IMR-90 (cell line): Measurements from ENCODE around the gene PDE4B. TPM values are rescaled to one million over a fixed set of nuclear protein-coding genes. Genes with fewer than 3 reads are reported as not detected.

ENCODE experiments used
- ATAC-seq: fragments of 200-7000 bp; cut with Tn5 transposase; 2 replicates; pipeline ENCODE4 v1.9.1; 2020; ENCODE audit warnings: low read depth, mild to moderate bottlenecking, moderate library complexity
- BruUV-seq: library from RNA; stranded (reverse); fragments of 400-500 nt; replicated peaks from 2 replicates; lab custom pipeline; 2021; lab: Mats Ljungman, UMichigan
- CTCF ChIA-PET: fragments of 300-600 bp; formaldehyde crosslinking; extraction: SDS; loops from one replicate; lab custom pipeline; 2021; ENCODE audit warnings: antibody characterized with exemption; lab: Yijun Ruan, JAX
- POLR2A ChIA-PET: fragments of 300-600 bp; sonication (Branson Sonifier 250); formaldehyde crosslinking; loops from one replicate; lab custom pipeline; 2022; ENCODE audit warnings: antibody characterized with exemption; ENCODE audit not compliant: unreplicated experiment; lab: Charles Lee
- DNase-seq: peaks from one replicate; pipeline ENCODE4 v3.0.0; 2013
- H2AFZ ChIP-seq: replicated peaks from 2 replicates; pipeline ENCODE3; 2013; ENCODE audit warnings: low read length, mild to moderate bottlenecking; ENCODE audit not compliant: poor library complexity
- H2AK5ac ChIP-seq: 2 replicates; pipeline ENCODE4 v1.6.1; 2013; ENCODE audit warnings: low read depth, low read length, inconsistent platforms
- H2AK9ac ChIP-seq: replicated peaks from 2 replicates; pipeline ENCODE3; 2013; ENCODE audit warnings: mild to moderate bottlenecking, low read depth, low read length, moderate library complexity; ENCODE audit not compliant: poor library complexity
- H2BK120ac ChIP-seq: 2 replicates; pipeline ENCODE4 v1.6.1; 2013; ENCODE audit warnings: low read depth, low read length, inconsistent platforms
- H2BK15ac ChIP-seq: 3 replicates; pipeline ENCODE4 v1.6.1; 2013; ENCODE audit warnings: low read depth, low read length, inconsistent platforms
- H2BK20ac ChIP-seq: 2 replicates; pipeline ENCODE4 v1.6.1; 2013; ENCODE audit warnings: low read depth, mild to moderate bottlenecking, inconsistent platforms, low read length, moderate library complexity
- H2BK5ac ChIP-seq: 2 replicates; pipeline ENCODE4 v1.6.1; 2013; ENCODE audit warnings: mild to moderate bottlenecking, low read depth, low read length, inconsistent platforms; ENCODE audit not compliant: poor library complexity, severe bottlenecking
- H3K14ac ChIP-seq: replicated peaks from 2 replicates; pipeline ENCODE4 v1.6.1; 2013; ENCODE audit warnings: low read depth, low read length, inconsistent platforms
- H3K18ac ChIP-seq: 2 replicates; pipeline ENCODE4 v1.6.1; 2013; ENCODE audit warnings: low read depth, low read length, control low read depth
- H3K23ac ChIP-seq: 2 replicates; pipeline ENCODE4 v1.6.1; 2013; ENCODE audit warnings: low read depth, low read length, inconsistent platforms
- H3K27ac ChIP-seq: 2 replicates; pipeline ENCODE4 v1.5.1; 2013; ENCODE audit warnings: mild to moderate bottlenecking, control low read depth, low read length; ENCODE audit not compliant: insufficient read depth
- H3K27me3 ChIP-seq: 2 replicates; pipeline ENCODE4 v1.6.1; 2013; ENCODE audit warnings: low read length; ENCODE audit not compliant: control insufficient read depth, insufficient read depth
- H3K36me3 ChIP-seq: 2 replicates; pipeline ENCODE4 v1.6.1; 2013; ENCODE audit warnings: low read length, mixed read lengths; ENCODE audit not compliant: control insufficient read depth, insufficient read depth
- H3K4ac ChIP-seq: 2 replicates; pipeline ENCODE4 v1.6.1; 2013; ENCODE audit warnings: low read depth, low read length, inconsistent platforms
- H3K4me1 ChIP-seq: 2 replicates; pipeline ENCODE4 v1.6.1; 2013; ENCODE audit warnings: low read length, mixed read lengths; ENCODE audit not compliant: control insufficient read depth, insufficient read depth
- H3K4me2 ChIP-seq: 2 replicates; pipeline ENCODE4 v1.6.1; 2013; ENCODE audit warnings: low read depth, mild to moderate bottlenecking, control low read depth, low read length, moderate library complexity
- H3K4me3 ChIP-seq: 2 replicates; pipeline ENCODE4 v1.5.1; 2013; ENCODE audit warnings: low read depth, mild to moderate bottlenecking, control low read depth, low read length, moderate library complexity; ENCODE audit not compliant: insufficient read depth
- H3K56ac ChIP-seq: 2 replicates; pipeline ENCODE4 v1.6.1; 2013; ENCODE audit warnings: low read length, inconsistent platforms; ENCODE audit not compliant: insufficient read depth; ENCODE audit errors: extremely low read depth
- H3K79me1 ChIP-seq, 2 experiments: 2 replicates each; pipeline ENCODE4 v1.6.1; 2013; ENCODE audit warnings: low read length in 2 of 2, inconsistent platforms in 1 of 2, low read depth in 1 of 2
- H3K9ac ChIP-seq: 2 replicates; pipeline ENCODE4 v1.6.1; 2013; ENCODE audit warnings: low read depth, low read length, control low read depth
- H3K9me1 ChIP-seq: 2 replicates; pipeline ENCODE4 v1.6.1; 2013; ENCODE audit warnings: low read length, inconsistent platforms; ENCODE audit not compliant: insufficient read depth
- H3K9me3 ChIP-seq: 2 replicates; pipeline ENCODE4 v1.6.1; 2013; ENCODE audit warnings: low read length; ENCODE audit not compliant: control insufficient read depth, insufficient read depth
- H4K20me1 ChIP-seq: 2 replicates; pipeline ENCODE4 v1.6.1; 2013; ENCODE audit warnings: low read length, inconsistent platforms; ENCODE audit not compliant: insufficient read depth
- H4K5ac ChIP-seq: 2 replicates; pipeline ENCODE4 v1.6.1; 2013; ENCODE audit warnings: mild to moderate bottlenecking, low read depth, low read length, control low read depth
- H4K8ac ChIP-seq, 2 experiments: 2 replicates each; pipeline ENCODE4 v1.6.1; 2013; ENCODE audit warnings: low read depth in 2 of 2, low read length in 2 of 2, control low read depth in 1 of 2, inconsistent platforms in 1 of 2
- H4K91ac ChIP-seq: 2 replicates; pipeline ENCODE4 v1.6.1; 2013; ENCODE audit warnings: low read depth, low read length, inconsistent platforms; ENCODE audit not compliant: insufficient read depth
- CEBPB ChIP-seq: IDR thresholded peaks from 2 replicates; pipeline ENCODE4 v1.6.1; 2012; ENCODE audit warnings: low read depth, low read length, improper control_type of control experiment
- CHD1 ChIP-seq: IDR thresholded peaks from 2 replicates; pipeline ENCODE4 v1.6.1; 2012; ENCODE audit warnings: low read depth, low read length, improper control_type of control experiment
- CTCF ChIP-seq: conservative IDR thresholded peaks from 2 replicates; pipeline ENCODE4 v1.5.1; 2012; ENCODE audit warnings: mild to moderate bottlenecking, low read depth, low read length, improper control_type of control experiment
- ELK1 ChIP-seq: fragments of 150-350 bp; IDR thresholded peaks from 2 replicates; pipeline ENCODE4 v1.6.1; 2016; ENCODE audit warnings: low read depth, mild to moderate bottlenecking, low read length, moderate library complexity, borderline replicate concordance
- MAFK ChIP-seq: IDR thresholded peaks from 2 replicates; pipeline ENCODE4 v1.6.1; 2012; ENCODE audit warnings: low read depth, low read length, improper control_type of control experiment
- MXI1 ChIP-seq: IDR thresholded peaks from 2 replicates; pipeline ENCODE4 v1.6.1; 2012; ENCODE audit warnings: low read depth, mild to moderate bottlenecking, low read length, moderate library complexity, borderline replicate concordance
- NFE2L2 ChIP-seq: fragments of 150-350 bp; IDR thresholded peaks from 2 replicates; pipeline ENCODE4 v1.6.1; 2016; ENCODE audit warnings: low read depth, mild to moderate bottlenecking, low read length
- POLR2A ChIP-seq: IDR thresholded peaks from 2 replicates; pipeline ENCODE4 v1.6.1; 2012; ENCODE audit warnings: mild to moderate bottlenecking, low read depth, low read length
- RCOR1 ChIP-seq: IDR thresholded peaks from 2 replicates; pipeline ENCODE4 v1.6.1; 2012; ENCODE audit warnings: mild to moderate bottlenecking, low read length, improper control_type of control experiment; ENCODE audit not compliant: insufficient replicate concordance
- RFX5 ChIP-seq: IDR thresholded peaks from 2 replicates; pipeline ENCODE4 v1.8.0; 2012; ENCODE audit warnings: low read depth, mild to moderate bottlenecking, low read length, moderate library complexity
- SMC3 ChIP-seq: fragments of 150-350 bp; IDR thresholded peaks from 2 replicates; pipeline ENCODE4 v1.6.1; 2016; ENCODE audit warnings: low read depth, mild to moderate bottlenecking, antibody characterized with exemption, low read length, moderate library complexity
- WGBS, 2 experiments: methylation state at CpG; one replicate each; pipeline versions ENCODE4 v1.1.5 to v1.1.7; 2013; ENCODE audit warnings: missing lambda C conversion rate in 2 of 2; ENCODE audit not compliant: insufficient read length in 1 of 2; ENCODE audit errors: extremely low coverage in 2 of 2; 5-methylcytosine and 5-hydroxymethylcytosine counted together
- dilution Hi-C: fragments of 300-500 bp; cut with HindIII; formaldehyde crosslinking; loops from one replicate; pipeline ENCODE4 v1.14.3; 2018; ENCODE audit warnings: low sequenced_read_pairs; ENCODE audit not compliant: unreplicated experiment
- in situ Hi-C: fragments of 300-500 bp; cut with MboI; formaldehyde crosslinking; loops from 3 replicates; pipeline ENCODE4 v1.14.3; 2019; ENCODE audit warnings: low sequenced_read_pairs, inconsistent platforms, mixed read lengths
- intact Hi-C: fragments of 100-400 bp; cut with micrococcal nuclease; formaldehyde crosslinking; loops from 2 replicates; pipeline ENCODE4 v1.10.0; 2022
- polyA plus RNA-seq, 3 experiments: library from polyadenylated mRNA; depleted of rRNA; stranded (reverse); fragments of >200 nt; gene quantifications; 2 replicates each; pipeline ENCODE4 v1.2.3, GENCODE V29; 2012; ENCODE audit warnings: low replicate concordance in 1 of 3
- total RNA-seq: library from RNA; depleted of rRNA; stranded (reverse); fragments of >200 nt; gene quantifications from 2 replicates; pipeline ENCODE4 v1.2.3, GENCODE V29; 2012
- TF ChIP-seq, protein P1 (sequence below): fragments of 150-350 bp; IDR thresholded peaks from 2 replicates; pipeline ENCODE4 v1.6.1; 2017; ENCODE audit warnings: mild to moderate bottlenecking, antibody characterized with exemption, low read length, low read depth

Gene PDE4B
- total and polyA plus RNA-seq, 2 of the 4 experiments (the other 2 are of a cell fraction), result 5.8 to 21.3 TPM

DNA sequence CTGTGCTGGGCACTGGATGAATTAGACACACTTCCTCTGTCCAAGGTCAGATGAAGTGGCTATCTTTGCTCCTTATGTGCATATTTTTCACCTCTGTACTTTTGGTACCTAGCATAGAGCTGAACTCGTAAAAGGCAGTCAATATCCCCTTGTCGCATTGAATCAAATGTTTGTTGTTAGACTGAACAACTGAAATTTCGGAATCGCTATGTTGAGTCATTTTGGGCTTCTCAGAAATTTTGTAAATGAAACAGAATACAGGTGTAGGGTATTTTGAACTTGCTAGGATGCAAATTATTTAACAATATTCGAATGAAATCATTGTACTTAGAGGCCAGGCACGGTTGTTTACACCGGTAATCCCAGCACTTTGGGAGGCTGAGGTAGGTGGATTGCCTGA lies 48.0 kb downstream of the PDE4B start:
- dilution Hi-C loops, result no loop called here
- POLR2A ChIA-PET, result no interaction called here

More for the DNA sequence above, 48.0 kb downstream of the PDE4B start:
- CTCF ChIA-PET, result no interaction called here
- intact Hi-C loops (loop anchor here (10.0 kb wide), 1 partner anchor 1094 kb away; no protein-coding TSS in a partner anchor), in situ Hi-C loops (no loop called here)
- H4K8ac ChIP-seq, result no peak overlapping the region
- H3K4ac ChIP-seq, result no peak overlapping the region
- peaks cover 2% of the 10 kb centered on the region; the same call in 1 of the 2 replicates for H3K4me1 ChIP-seq
- ATAC-seq, result no peak
- H3K36me3 ChIP-seq, result no peaks in the 10 kb centered on the region
- H3K79me1 ChIP-seq, result no peaks in the 10 kb centered on the region
- no peak overlapping the region for H4K5ac ChIP-seq
- H4K91ac ChIP-seq, result no peak overlapping the region
- H3K9ac ChIP-seq, result no peak overlapping the region
- no peak overlapping the region for H2BK20ac ChIP-seq
- H3K56ac ChIP-seq, result no peak overlapping the region
- no peak overlapping the region for H3K18ac ChIP-seq
- H2BK120ac ChIP-seq, result no peak overlapping the region
- H2BK15ac ChIP-seq, result no peak overlapping the region
- H4K20me1 ChIP-seq, result no peaks in the 10 kb centered on the region
- H3K9me3 ChIP-seq, result no peaks in the 10 kb centered on the region
- WGBS, 2 experiments, result no CpG with 5 or more reads among the region's 7 CpGs
- TF ChIP-seq NFE2L2 (no peak), POLR2A (no peak), CEBPB (no peak), CHD1 (no peak), RFX5 (no peak), ELK1 (no peak), RCOR1 (no peak), CTCF (no peak), SMC3 (no peak), MAFK (no peak), MXI1 (no peak)
- TF ChIP-seq, protein P1, sequence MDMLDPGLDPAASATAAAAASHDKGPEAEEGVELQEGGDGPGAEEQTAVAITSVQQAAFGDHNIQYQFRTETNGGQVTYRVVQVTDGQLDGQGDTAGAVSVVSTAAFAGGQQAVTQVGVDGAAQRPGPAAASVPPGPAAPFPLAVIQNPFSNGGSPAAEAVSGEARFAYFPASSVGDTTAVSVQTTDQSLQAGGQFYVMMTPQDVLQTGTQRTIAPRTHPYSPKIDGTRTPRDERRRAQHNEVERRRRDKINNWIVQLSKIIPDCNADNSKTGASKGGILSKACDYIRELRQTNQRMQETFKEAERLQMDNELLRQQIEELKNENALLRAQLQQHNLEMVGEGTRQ, result no peak
- no peak overlapping the region for H3K4me2 ChIP-seq
- no peak overlapping the region for H2AK9ac ChIP-seq
- H3K9me1 ChIP-seq, result no peaks in the 10 kb centered on the region
- no peak overlapping the region for H2BK5ac ChIP-seq
- DNase-seq, result no peak
- no peak overlapping the region for H3K27ac ChIP-seq
- BruUV-seq, result no TSS peak
- no peaks in the 10 kb centered on the region for H3K27me3 ChIP-seq
- H3K4me3 ChIP-seq, result no peak overlapping the region
- H3K23ac ChIP-seq, result no peak overlapping the region
- H2AK5ac ChIP-seq, result no peak overlapping the region
- no peak overlapping the region for H3K14ac ChIP-seq
- no peak overlapping the region for H2AFZ ChIP-seq
